GM12891 (cell line): Measurements from ENCODE around the gene TRIM27.

Experiments
- POLR2A ChIP-seq: IDR thresholded peaks from 2 replicates; pipeline ENCODE4 v1.6.1; 2011; ENCODE audit warnings: low read depth, low read length, control low read depth
- POLR2AphosphoS5 ChIP-seq: IDR thresholded peaks from 2 replicates; pipeline ENCODE4 v1.6.1; 2011; ENCODE audit warnings: low read depth, low read length, control low read depth
- SPI1 ChIP-seq: IDR thresholded peaks from 2 replicates; pipeline ENCODE4 v1.6.1; 2011; ENCODE audit warnings: low read depth, low read length, control low read depth
- TAF1 ChIP-seq: IDR thresholded peaks from 2 replicates; pipeline ENCODE4 v1.6.1; 2011; ENCODE audit warnings: low read depth, low read length, control low read depth

GRCh38 chr6:28943223-28943556 is 19.4 kb upstream of the TRIM27 start:
- TF ChIP-seq POLR2A = no peak
- no peak for TF ChIP-seq POLR2AphosphoS5
- TF ChIP-seq SPI1 = no peak
- no peak for TF ChIP-seq TAF1
